Glutamatergic neuron (in vitro differentiated cells): ENCODE data around the gene CARNS1. TPM values are rescaled to one million over a fixed set of nuclear protein-coding genes. Genes with fewer than 3 reads are reported as not detected.

Experiments used
- DNase-seq: peaks from one replicate; pipeline ENCODE4 v3.0.0; 2022
- H3K27ac Mint-ChIP-seq: one replicate; pipeline ENCODE4 v1.8.0; 2020; ENCODE audit warnings: mild to moderate bottlenecking, mixed read lengths, inconsistent platforms; ENCODE audit not compliant: unreplicated experiment
- H3K27me3 Mint-ChIP-seq: one replicate; pipeline ENCODE4 v1.8.0; 2020; ENCODE audit warnings: mild to moderate bottlenecking, moderate library complexity, mixed read lengths, inconsistent platforms; ENCODE audit not compliant: unreplicated experiment
- H3K36me3 Mint-ChIP-seq: one replicate; pipeline ENCODE4 v1.8.0; 2020; ENCODE audit warnings: mild to moderate bottlenecking, mixed read lengths, inconsistent platforms; ENCODE audit not compliant: unreplicated experiment
- H3K4me1 Mint-ChIP-seq: one replicate; pipeline ENCODE4 v1.8.0; 2020; ENCODE audit warnings: mild to moderate bottlenecking, low read depth, mixed read lengths, inconsistent platforms; ENCODE audit not compliant: unreplicated experiment
- H3K4me3 Mint-ChIP-seq: one replicate; pipeline ENCODE4 v1.8.0; 2020; ENCODE audit warnings: mild to moderate bottlenecking, mixed read lengths, inconsistent platforms; ENCODE audit not compliant: unreplicated experiment
- H3K9me3 Mint-ChIP-seq: one replicate; pipeline ENCODE4 v1.8.0; 2020; ENCODE audit warnings: mild to moderate bottlenecking, moderate library complexity, mixed read lengths, inconsistent platforms; ENCODE audit not compliant: unreplicated experiment
- CTCF ChIP-seq: fragments of 200-600 bp; sonication (generic); IDR thresholded peaks from one replicate; pipeline ENCODE4 v1.5.0; 2021; ENCODE audit not compliant: partially characterized antibody, unreplicated experiment
- total RNA-seq: library from RNA; stranded (reverse); fragmentation: NEBNext Ultra II Directional; extraction: Animal tissue kit (Norgen Biotek cat#: 25700); gene quantifications from one replicate; pipeline ENCODE4 v1.2.1, GENCODE V29; 2021; ENCODE audit not compliant: unreplicated experiment

Gene CARNS1
- total RNA-seq, 1 donor from 2014 or later, result 0.07 TPM

- H3K9me3 Mint-ChIP-seq, result peaks cover 4% of the 10 kb centered on the region
- DNase-seq, result no peak
- H3K36me3 Mint-ChIP-seq, result no peaks in the 10 kb centered on the region
- H3K4me1 Mint-ChIP-seq, result peaks cover 8% of the 10 kb centered on the region
- H3K27ac Mint-ChIP-seq, result no peak overlapping the region
- no peak for TF ChIP-seq CTCF
- peaks cover 17% of the 10 kb centered on the region for H3K27me3 Mint-ChIP-seq
- H3K4me3 Mint-ChIP-seq, result no peak overlapping the region
Measured at GRCh38 chr11:67367761-67368227, 47.7 kb upstream of the CARNS1 start.

GRCh38 chr11:67368621-67369020 lies 46.9 kb upstream of the CARNS1 start:
- peaks cover 19% of the 10 kb centered on the region for H3K27me3 Mint-ChIP-seq
- TF ChIP-seq CTCF, result no peak

GRCh38 chr11:67369275-67369674 lies 46.2 kb upstream of the CARNS1 start:
- no peaks in the 10 kb centered on the region for H3K36me3 Mint-ChIP-seq
- H3K27ac Mint-ChIP-seq, result no peak overlapping the region
- DNase-seq, result no peak
- H3K4me1 Mint-ChIP-seq, result peaks cover 8% of the 10 kb centered on the region
- H3K9me3 Mint-ChIP-seq, result peaks cover 9% of the 10 kb centered on the region
- H3K27me3 Mint-ChIP-seq, result peaks cover 20% of the 10 kb centered on the region
- TF ChIP-seq CTCF, result no peak
- H3K4me3 Mint-ChIP-seq, result no peak overlapping the region

More at GRCh38 chr11:67368621-67369020, 46.9 kb upstream of the CARNS1 start:
- Mint-ChIP-seq H3K4me1 (peaks cover 8% of the 10 kb centered on the region), H3K9me3 (peaks cover 6% of the 10 kb centered on the region), H3K36me3 (no peaks in the 10 kb centered on the region), H3K4me3 (no peak overlapping the region), H3K27ac (no peak overlapping the region)
- DNase-seq, result no peak

- peaks cover 8% of the 10 kb centered on the region for H3K4me1 Mint-ChIP-seq
- no peak for TF ChIP-seq CTCF
- H3K9me3 Mint-ChIP-seq, result peaks cover 9% of the 10 kb centered on the region
- no peak for DNase-seq
- H3K36me3 Mint-ChIP-seq, result no peaks in the 10 kb centered on the region
- peaks cover 22% of the 10 kb centered on the region for H3K27me3 Mint-ChIP-seq
- no peak overlapping the region for H3K4me3 Mint-ChIP-seq
- H3K27ac Mint-ChIP-seq, result no peak overlapping the region
Measured at GRCh38 chr11:67369801-67370284, 45.6 kb upstream of the CARNS1 start.

- peak overlapping the region; percentile 8 for H3K27ac Mint-ChIP-seq
- DNase-seq, result no peak
- no peaks in the 10 kb centered on the region for H3K36me3 Mint-ChIP-seq
- no peak for TF ChIP-seq CTCF
- H3K27me3 Mint-ChIP-seq, result peaks cover 22% of the 10 kb centered on the region
- H3K4me3 Mint-ChIP-seq, result no peak overlapping the region
- H3K4me1 Mint-ChIP-seq, result peaks cover 8% of the 10 kb centered on the region
- H3K9me3 Mint-ChIP-seq, result peaks cover 9% of the 10 kb centered on the region
Measured at GRCh38 chr11:67370351-67371076, 45.0 kb upstream of the CARNS1 start.
